ENCODE results near the gene LPAR3.

DNA sequence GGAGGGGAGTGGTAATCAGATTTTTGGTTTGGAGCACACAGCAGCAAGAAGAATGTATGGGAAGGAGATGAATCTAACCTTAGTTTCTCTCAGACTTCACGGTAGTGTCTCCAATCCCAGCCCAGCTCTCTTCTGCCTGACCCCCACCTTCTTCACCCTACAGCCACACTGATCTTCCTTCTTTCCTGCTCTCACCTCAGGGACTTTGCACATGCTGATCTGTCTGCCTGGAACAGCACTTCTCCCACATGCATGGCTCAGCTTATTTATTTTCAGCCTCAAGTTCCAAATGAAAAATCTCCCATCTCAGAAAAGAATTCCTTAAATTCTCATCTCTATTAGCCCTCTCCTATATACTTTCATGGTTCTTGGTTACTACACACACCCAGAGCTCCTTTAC is 48.8 kb upstream of the LPAR3 start:
- TF ChIP-seq, protein P1, sequence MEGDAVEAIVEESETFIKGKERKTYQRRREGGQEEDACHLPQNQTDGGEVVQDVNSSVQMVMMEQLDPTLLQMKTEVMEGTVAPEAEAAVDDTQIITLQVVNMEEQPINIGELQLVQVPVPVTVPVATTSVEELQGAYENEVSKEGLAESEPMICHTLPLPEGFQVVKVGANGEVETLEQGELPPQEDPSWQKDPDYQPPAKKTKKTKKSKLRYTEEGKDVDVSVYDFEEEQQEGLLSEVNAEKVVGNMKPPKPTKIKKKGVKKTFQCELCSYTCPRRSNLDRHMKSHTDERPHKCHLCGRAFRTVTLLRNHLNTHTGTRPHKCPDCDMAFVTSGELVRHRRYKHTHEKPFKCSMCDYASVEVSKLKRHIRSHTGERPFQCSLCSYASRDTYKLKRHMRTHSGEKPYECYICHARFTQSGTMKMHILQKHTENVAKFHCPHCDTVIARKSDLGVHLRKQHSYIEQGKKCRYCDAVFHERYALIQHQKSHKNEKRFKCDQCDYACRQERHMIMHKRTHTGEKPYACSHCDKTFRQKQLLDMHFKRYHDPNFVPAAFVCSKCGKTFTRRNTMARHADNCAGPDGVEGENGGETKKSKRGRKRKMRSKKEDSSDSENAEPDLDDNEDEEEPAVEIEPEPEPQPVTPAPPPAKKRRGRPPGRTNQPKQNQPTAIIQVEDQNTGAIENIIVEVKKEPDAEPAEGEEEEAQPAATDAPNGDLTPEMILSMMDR (IDR thresholded peaks at IDR 0.05), result no peak
- TF ChIP-seq EZH2 (IDR thresholded peaks at IDR 0.05; ENCODE audit: borderline replicate concordance, insufficient read depth, low read depth, low read length, poor library complexity, severe bottlenecking), result no peak

All from B cell (primary cell).